ENCODE results near the gene LYZL2.
"Not testable (repeated sequence)": the region's sequence is repeated elsewhere in the genome, so short reads cannot be mapped to it uniquely, and the experiment has no call there.

LYZL2 gene

DNA sequence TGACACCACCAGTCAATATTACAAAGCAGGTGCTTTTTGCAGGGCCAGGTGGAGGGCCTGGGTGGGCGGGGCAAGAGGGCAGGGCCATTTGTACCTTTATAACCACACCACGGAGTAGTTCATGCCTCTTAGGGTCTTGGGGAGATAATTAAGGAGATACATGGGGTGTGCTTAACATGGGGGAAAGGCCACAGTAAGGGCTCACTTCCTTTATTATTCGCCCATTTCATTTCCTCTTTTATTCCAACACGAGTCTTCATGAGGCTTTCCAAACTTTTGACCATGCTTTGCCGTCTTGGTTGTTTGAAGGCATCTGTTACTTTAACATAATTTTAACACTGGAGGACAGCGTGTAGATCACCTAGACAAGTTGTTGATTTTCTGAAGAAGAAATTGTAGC lies 33.3 kb upstream of the LYZL2 start:
- TF ChIP-seq, protein P1, sequence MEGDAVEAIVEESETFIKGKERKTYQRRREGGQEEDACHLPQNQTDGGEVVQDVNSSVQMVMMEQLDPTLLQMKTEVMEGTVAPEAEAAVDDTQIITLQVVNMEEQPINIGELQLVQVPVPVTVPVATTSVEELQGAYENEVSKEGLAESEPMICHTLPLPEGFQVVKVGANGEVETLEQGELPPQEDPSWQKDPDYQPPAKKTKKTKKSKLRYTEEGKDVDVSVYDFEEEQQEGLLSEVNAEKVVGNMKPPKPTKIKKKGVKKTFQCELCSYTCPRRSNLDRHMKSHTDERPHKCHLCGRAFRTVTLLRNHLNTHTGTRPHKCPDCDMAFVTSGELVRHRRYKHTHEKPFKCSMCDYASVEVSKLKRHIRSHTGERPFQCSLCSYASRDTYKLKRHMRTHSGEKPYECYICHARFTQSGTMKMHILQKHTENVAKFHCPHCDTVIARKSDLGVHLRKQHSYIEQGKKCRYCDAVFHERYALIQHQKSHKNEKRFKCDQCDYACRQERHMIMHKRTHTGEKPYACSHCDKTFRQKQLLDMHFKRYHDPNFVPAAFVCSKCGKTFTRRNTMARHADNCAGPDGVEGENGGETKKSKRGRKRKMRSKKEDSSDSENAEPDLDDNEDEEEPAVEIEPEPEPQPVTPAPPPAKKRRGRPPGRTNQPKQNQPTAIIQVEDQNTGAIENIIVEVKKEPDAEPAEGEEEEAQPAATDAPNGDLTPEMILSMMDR (IDR thresholded peaks at IDR 0.05; ENCODE audit: borderline replicate concordance, control extremely low read depth, extremely low read depth, insufficient read depth, missing control alignments) = no peak
- in situ Hi-C loops (cut with MboI; ENCODE audit: low sequenced_read_pairs, unreplicated experiment) = no loop called here
- no peak for DNase-seq (ENCODE audit: low spot score)

DNA sequence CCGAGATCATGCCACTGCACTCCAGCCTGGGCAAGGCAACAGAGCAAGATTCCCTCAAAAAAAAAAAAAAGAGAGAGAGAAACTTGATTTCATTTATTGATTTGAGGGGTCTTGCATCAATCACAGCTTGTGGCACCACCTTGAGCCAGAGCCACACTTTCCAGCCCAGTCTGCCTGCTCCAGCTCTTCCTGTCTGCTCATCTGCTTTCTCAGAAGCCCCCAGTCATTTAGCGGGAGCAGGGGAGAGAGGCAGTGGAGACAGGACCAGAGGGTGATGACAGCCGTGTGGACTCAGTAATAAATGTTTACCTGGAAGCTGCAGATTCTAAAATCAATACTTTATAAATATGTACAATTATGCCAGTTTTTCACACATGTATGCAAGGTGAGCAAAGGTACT lies 30.8 kb upstream of the LYZL2 start:
- in situ Hi-C loops (cut with MboI; ENCODE audit: low sequenced_read_pairs, unreplicated experiment); DNase-seq (ENCODE audit: low spot score): not testable (repeated sequence)

DNA sequence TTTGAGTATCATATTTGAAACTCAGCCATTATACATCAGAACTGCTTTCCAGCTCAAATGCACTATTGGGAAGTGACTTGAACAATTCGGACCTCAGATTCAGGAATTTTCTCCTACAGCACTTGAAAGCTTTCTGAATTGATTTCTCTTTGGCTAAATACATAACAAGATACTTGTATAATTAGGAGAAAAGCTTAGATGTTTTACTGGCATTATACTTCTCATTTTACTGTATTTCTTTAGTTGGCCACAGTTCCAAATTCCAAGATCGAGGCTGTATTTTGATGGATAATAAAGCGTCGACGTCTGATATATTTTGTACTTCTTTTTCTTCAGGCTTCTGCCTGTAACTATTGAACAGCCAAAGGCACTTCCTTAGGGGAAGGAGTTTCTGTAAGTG lies 26.7 kb upstream of the LYZL2 start:
- in situ Hi-C loops (cut with MboI; ENCODE audit: low sequenced_read_pairs, unreplicated experiment) = no loop called here
- no peak for DNase-seq (ENCODE audit: low spot score)
- TF ChIP-seq, protein P1 (IDR thresholded peaks at IDR 0.05; ENCODE audit: borderline replicate concordance, control extremely low read depth, extremely low read depth, insufficient read depth, missing control alignments) = no peak

DNA sequence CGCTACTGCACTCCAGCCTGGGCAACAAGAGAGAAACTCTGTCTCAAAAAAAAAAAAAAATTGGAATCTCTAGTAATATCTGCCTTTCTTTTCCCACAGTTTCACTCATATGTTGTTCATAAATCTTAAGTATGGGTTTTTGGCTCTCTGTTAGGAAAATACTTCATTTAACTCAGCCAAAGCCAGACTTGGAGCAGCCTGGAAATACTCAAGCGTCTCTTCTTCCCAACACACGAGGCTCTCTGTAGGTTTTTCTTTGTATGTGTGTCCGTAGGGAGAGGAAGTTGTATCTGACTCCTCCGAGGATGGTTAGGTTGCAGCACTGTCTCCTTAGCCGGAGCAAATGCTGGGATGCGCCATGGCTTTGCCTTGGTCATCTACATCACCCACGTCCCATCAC lies 25.4 kb upstream of the LYZL2 start:
- DNase-seq (ENCODE audit: low spot score); in situ Hi-C loops (cut with MboI; ENCODE audit: low sequenced_read_pairs, unreplicated experiment): not testable (repeated sequence)

DNA sequence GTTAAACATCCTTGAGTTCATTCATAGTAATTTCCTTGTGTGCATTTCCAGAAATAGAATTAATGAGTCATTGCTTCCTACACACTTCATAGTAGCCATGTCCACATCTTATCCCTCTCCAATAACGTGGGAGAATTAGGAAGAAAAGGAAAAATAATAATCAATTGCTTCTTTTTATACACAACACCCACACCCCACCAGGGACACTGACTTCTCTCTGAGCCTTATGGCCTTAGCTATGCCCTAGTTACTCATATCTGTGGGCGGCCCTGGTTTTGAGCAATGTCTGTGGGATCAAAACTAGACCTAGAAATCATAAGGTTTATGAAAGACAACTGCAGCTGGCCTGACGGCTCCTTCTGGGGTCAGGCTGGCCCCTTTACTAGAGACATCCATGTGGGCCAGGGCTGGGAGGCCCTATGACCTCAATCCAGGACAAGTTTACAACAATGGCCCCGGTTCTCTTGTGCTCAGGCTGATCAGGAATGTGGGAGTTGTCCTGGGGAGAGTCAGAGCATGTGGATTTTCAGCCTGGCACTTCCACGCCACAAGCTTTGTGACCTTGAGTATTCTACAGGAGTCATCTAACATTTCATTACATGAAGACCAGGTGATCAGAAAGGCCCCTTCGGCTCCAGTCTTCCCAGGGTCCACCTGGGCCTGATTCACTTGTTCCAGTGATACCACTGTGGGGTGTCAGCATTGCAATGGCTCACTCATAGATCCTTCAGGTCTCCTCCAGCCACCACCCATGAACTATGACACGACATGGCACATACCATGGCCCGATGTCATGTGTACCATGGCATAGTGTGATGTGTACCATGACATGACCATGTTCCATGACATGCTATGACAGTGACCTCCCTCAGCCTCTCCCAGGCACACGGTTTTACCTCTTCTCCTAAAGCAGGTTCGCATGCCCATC lies 22.2 kb upstream of the LYZL2 start:
- DNase-seq (ENCODE audit: low spot score); in situ Hi-C loops (cut with MboI; ENCODE audit: low sequenced_read_pairs, unreplicated experiment): not testable (repeated sequence)

DNA sequence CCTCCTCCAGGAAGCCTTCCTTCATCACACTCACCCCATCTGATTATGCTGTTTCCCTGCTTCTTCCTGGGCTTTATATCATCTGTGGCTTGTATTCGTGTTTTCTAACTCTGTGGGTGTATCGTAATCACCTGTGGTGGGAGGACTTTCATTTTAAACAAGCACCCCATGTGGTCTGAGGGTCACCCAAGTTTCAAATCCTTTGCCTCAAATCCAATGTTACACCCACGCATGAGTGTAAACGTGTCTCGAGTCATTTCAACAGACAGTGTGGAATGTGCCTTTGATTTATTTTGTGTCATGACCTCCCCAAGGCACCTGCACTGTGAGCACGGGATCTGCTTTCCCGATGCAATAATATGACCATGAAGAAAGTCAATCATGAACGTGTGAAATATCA lies 17.5 kb upstream of the LYZL2 start:
- TF ChIP-seq, protein P1 (IDR thresholded peaks at IDR 0.05; ENCODE audit: borderline replicate concordance, control extremely low read depth, extremely low read depth, insufficient read depth, missing control alignments) = no peak
- in situ Hi-C loops (cut with MboI; ENCODE audit: low sequenced_read_pairs, unreplicated experiment) = no loop called here
- no peak for DNase-seq (ENCODE audit: low spot score)

DNA sequence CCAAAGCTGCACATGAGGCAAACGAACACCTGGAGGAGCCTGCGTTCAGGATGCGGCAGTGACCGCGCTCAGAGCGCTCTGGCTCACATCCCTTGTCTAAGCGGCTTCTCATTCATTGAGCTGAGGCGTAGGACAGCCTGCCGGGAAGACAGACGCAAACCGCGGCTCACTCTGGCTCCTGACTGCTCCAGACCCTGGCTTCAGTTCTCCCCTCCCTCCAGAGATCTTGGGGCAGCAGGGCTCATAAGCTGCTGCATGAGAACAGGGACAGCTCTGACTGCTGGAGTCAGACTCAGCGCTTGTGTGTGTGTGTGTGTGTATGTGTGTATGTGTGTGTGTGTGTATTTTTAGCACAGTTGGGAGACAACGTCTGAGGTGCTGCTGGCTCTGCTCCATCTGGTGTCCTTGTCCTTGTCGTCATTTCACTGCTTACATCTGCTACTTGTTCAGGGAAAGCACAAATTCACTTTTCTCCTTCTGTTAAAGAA lies 15.8 kb upstream of the LYZL2 start:
- in situ Hi-C loops (cut with MboI; ENCODE audit: low sequenced_read_pairs, unreplicated experiment) = no loop called here
- TF ChIP-seq, protein P1 (IDR thresholded peaks at IDR 0.05; ENCODE audit: borderline replicate concordance, control extremely low read depth, extremely low read depth, insufficient read depth, missing control alignments) = no peak
- no peak for DNase-seq (ENCODE audit: low spot score)

DNA sequence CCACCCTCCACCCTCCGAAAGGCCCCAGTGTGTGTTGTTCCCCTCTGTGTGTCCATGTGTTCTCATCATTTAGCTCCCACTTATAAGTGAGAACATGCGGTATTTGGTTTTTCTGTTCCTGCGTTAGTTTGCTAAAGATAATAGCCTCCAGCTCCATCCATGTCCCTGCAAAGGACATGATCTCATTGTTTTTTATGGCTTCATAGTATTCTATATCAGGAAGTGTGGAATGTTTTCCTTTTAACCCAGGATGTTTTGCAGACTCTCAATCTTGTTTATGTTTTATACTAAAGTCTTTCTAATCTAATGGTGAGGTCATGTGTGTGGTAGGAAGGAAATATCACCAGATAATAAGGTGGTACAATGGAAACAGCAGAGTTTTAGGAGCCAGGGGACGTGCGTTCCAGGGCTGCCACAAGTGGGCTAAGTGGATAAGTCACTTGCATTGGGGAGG lies 14.9 kb upstream of the LYZL2 start:
- in situ Hi-C loops (cut with MboI; ENCODE audit: low sequenced_read_pairs, unreplicated experiment); DNase-seq (ENCODE audit: low spot score): not testable (repeated sequence)

DNA sequence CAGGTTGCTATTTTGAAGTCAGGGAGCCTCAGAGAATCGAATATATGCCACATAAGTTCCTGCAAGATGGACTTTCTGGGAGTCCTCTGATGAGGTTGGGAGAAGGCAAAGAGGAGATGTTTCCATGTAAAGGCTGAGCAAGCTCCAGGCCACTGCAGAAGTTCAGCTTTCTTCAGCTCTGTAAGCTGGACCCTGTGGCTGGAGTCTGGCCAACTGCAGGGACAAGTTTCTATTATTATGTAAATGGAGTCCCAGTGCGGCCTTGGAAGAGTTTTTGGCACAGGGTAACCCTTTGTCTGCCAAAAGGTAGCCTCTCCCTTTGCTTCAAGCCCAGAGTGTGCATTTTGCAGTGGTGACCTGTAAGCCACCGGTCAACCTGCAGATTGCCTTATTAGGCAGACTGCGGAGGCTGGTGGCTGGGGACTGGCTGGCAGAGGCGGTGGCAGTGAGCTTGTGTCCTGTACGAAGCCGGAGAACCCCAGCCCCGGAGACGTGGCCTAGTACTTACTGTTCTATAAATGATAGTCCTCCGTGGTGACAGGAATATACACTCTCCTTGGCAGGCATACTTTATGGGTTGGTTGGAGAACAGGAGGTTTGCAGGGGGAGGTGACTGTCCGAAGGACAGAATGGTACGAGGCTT lies 14.1 kb upstream of the LYZL2 start:
- DNase-seq (ENCODE audit: low spot score); in situ Hi-C loops (cut with MboI; ENCODE audit: low sequenced_read_pairs, unreplicated experiment): not testable (repeated sequence)

DNA sequence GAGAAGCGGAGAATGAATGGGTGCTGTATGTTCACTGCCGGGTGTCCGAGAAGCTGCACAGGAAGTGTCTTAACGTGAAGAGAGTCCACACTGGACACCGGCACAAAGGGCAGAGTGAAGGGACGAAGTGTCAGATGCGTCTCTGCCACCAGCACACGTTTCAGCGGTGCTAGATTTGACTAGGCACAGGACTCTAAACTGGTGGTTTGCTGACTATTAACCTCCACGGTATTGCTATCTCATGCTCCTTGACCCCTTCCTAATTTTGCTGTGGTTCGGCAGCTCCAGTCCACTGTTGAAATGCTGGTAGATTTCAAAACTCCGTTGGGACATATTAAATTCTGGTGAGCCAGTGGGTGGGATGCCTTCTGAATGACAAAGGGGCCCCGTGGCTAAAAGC lies 13.3 kb upstream of the LYZL2 start:
- DNase-seq (ENCODE audit: low spot score); in situ Hi-C loops (cut with MboI; ENCODE audit: low sequenced_read_pairs, unreplicated experiment): not testable (repeated sequence)
